SU-DHL-6 (cell line): Measurements from ENCODE around the gene SLC6A7.

Experiments
- H2AFZ ChIP-seq: fragments of 200-600 bp; sonication (generic); 2 replicates; pipeline ENCODE4 v1.6.1; 2014; ENCODE audit warnings: low read depth, mild to moderate bottlenecking, moderate library complexity, mixed read lengths, antibody characterized with exemption, low read length; ENCODE audit not compliant: severe bottlenecking
- H3F3A ChIP-seq: fragments of 200-600 bp; shearing (Covaris generic); 2 replicates; pipeline ENCODE4 v1.6.0; 2016; ENCODE audit warnings: antibody characterized with exemption, mild to moderate bottlenecking; ENCODE audit not compliant: insufficient read depth
- H3K27ac ChIP-seq: fragments of 200-600 bp; sonication (generic); 2 replicates; pipeline ENCODE4 v1.5.1; 2016; ENCODE audit warnings: low read depth, mild to moderate bottlenecking, low read length, moderate library complexity, mixed read lengths
- H3K27me3 ChIP-seq: fragments of 200-600 bp; sonication (generic), shearing (Covaris generic); 2 replicates; pipeline ENCODE4 v1.6.0; 2014; ENCODE audit warnings: mild to moderate bottlenecking, low read length
- H3K36me3 ChIP-seq: fragments of 200-600 bp; sonication (generic); 2 replicates; pipeline ENCODE4 v1.6.1; 2014; ENCODE audit warnings: mild to moderate bottlenecking, low read length, mixed read lengths
- H3K4me2 ChIP-seq: fragments of 300-600, 200-600 bp; shearing (Covaris generic), sonication (generic); 2 replicates; pipeline ENCODE4 v1.6.0; 2014; ENCODE audit warnings: low read length, low read depth, mild to moderate bottlenecking; ENCODE audit not compliant: poor library complexity, severe bottlenecking
- H3K4me3 ChIP-seq: fragments of 200-600 bp; sonication (generic); 2 replicates; pipeline ENCODE4 v1.5.1; 2014; ENCODE audit warnings: antibody characterized with exemption, low read length, mild to moderate bottlenecking, mixed read lengths; ENCODE audit not compliant: insufficient read depth, poor library complexity, severe bottlenecking
- H3K79me2 ChIP-seq: fragments of 200-600 bp; sonication (generic); 2 replicates; pipeline ENCODE4 v1.6.1; 2014; ENCODE audit warnings: mild to moderate bottlenecking, low read length, moderate library complexity; ENCODE audit not compliant: insufficient read depth
- H3K9ac ChIP-seq: fragments of 200-600 bp; sonication (generic); 2 replicates; pipeline ENCODE4 v1.7.0; 2014; ENCODE audit warnings: mild to moderate bottlenecking, low read length
- H3K9me2 ChIP-seq: fragments of 200-600 bp; sonication (generic); replicated peaks from 2 replicates; pipeline ENCODE4 v1.6.1; 2014; ENCODE audit warnings: low read length; ENCODE audit not compliant: insufficient read depth
- H3K9me3 ChIP-seq: fragments of 200-600 bp; sonication (generic); 2 replicates; pipeline ENCODE4 v1.6.1; 2014; ENCODE audit warnings: low read length, mixed read lengths; ENCODE audit not compliant: insufficient read depth
- H4K20me1 ChIP-seq: fragments of 200-600 bp; sonication (generic); 2 replicates; pipeline ENCODE4 v1.6.1; 2014; ENCODE audit warnings: low read depth, mild to moderate bottlenecking, antibody characterized with exemption, low read length, moderate library complexity, mixed read lengths
- CTCF ChIP-seq: fragments of 200-600 bp; sonication (generic); IDR thresholded peaks from one replicate; pipeline ENCODE4 v1.5.1; 2017; ENCODE audit warnings: antibody characterized with exemption, mild to moderate bottlenecking, low read length, moderate library complexity; ENCODE audit not compliant: insufficient read depth, poor library complexity, severe bottlenecking
- EZH2phosphoT487 ChIP-seq: fragments of 200-600 bp; sonication (generic), shearing (Covaris generic); conservative IDR thresholded peaks from 2 replicates; pipeline ENCODE4 v1.6.1; 2018; ENCODE audit warnings: mild to moderate bottlenecking, antibody characterized with exemption, low read length, moderate library complexity, mixed read lengths

SLC6A7 gene

GRCh38 chr5:150144246-150144801 lies 45.5 kb upstream of the SLC6A7 start:
- Histone ChIP-seq H3K4me3 (no peak overlapping the region), H3F3A (no peaks in the 10 kb centered on the region), H3K36me3 (no peaks in the 10 kb centered on the region), H3K9me2 (no peaks in the 10 kb centered on the region), H2AFZ (no peak overlapping the region), H3K27me3 (no peaks in the 10 kb centered on the region), H4K20me1 (no peaks in the 10 kb centered on the region), H3K79me2 (no peaks in the 10 kb centered on the region), H3K9ac (no peak overlapping the region), H3K9me3 (no peaks in the 10 kb centered on the region), H3K27ac (no peak overlapping the region), H3K4me2 (no peak overlapping the region)
- no peak for TF ChIP-seq EZH2phosphoT487
- no peak for TF ChIP-seq CTCF

DNA sequence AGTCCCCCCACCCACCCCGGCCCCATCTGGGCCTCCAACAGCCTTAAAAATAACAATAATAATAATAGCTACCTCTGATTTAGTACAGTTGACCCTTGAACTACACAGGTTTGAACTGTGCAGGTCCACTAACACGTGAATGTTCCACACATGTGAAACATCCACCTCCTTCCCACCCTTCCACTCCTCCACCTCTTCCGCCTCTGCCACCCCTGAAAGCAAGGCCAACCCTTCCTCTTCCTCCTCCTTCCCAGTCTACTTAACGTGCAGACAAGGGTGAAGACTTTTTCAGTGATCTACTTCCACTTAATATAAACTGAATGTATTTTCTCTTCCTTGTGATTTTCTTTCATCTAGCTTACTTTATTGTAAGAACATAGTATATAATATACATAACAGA lies 45.0 kb upstream of the SLC6A7 start:
- Histone ChIP-seq H3K9me2 (no peaks in the 10 kb centered on the region), H3K27ac (no peak overlapping the region), H3K36me3 (no peaks in the 10 kb centered on the region), H3K27me3 (no peaks in the 10 kb centered on the region), H3K9me3 (no peaks in the 10 kb centered on the region), H3F3A (no peaks in the 10 kb centered on the region), H3K9ac (no peak overlapping the region), H2AFZ (no peak overlapping the region), H4K20me1 (no peaks in the 10 kb centered on the region), H3K4me3 (no peak overlapping the region), H3K4me2 (no peak overlapping the region), H3K79me2 (no peaks in the 10 kb centered on the region)
- no peak for TF ChIP-seq EZH2phosphoT487

DNA sequence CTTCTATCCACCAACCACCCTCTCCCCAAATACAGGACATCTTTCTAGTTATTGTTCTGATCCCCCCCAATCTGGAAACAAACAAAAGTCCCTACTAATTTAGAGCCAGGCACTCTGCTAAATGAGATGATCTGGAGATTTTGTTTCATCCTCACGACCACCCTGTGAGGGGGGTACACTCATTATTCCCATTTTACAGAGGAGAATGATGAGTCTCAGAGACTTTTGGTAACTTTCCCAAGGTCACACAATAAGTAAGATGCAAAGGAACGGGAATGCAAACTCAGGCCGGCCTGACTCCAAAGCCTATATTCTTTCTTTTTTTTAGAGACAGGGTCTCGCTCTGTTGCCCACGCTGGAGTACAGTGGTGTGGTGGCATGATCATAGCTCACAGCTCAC lies 43.6 kb upstream of the SLC6A7 start:
- no peaks in the 10 kb centered on the region for H3K9me2 ChIP-seq
- H3K9me3 ChIP-seq, result no peaks in the 10 kb centered on the region
- H2AFZ ChIP-seq, result no peak overlapping the region
- H3K27ac ChIP-seq, result no peak overlapping the region
- no peak overlapping the region for H3K4me3 ChIP-seq
- no peaks in the 10 kb centered on the region for H3F3A ChIP-seq
- no peak overlapping the region for H3K4me2 ChIP-seq
- H3K9ac ChIP-seq, result no peak overlapping the region
- H3K27me3 ChIP-seq, result no peaks in the 10 kb centered on the region
- H3K79me2 ChIP-seq, result no peaks in the 10 kb centered on the region
- no peaks in the 10 kb centered on the region for H3K36me3 ChIP-seq
- TF ChIP-seq CTCF (no peak), EZH2phosphoT487 (no peak)
- H4K20me1 ChIP-seq, result no peaks in the 10 kb centered on the region

DNA sequence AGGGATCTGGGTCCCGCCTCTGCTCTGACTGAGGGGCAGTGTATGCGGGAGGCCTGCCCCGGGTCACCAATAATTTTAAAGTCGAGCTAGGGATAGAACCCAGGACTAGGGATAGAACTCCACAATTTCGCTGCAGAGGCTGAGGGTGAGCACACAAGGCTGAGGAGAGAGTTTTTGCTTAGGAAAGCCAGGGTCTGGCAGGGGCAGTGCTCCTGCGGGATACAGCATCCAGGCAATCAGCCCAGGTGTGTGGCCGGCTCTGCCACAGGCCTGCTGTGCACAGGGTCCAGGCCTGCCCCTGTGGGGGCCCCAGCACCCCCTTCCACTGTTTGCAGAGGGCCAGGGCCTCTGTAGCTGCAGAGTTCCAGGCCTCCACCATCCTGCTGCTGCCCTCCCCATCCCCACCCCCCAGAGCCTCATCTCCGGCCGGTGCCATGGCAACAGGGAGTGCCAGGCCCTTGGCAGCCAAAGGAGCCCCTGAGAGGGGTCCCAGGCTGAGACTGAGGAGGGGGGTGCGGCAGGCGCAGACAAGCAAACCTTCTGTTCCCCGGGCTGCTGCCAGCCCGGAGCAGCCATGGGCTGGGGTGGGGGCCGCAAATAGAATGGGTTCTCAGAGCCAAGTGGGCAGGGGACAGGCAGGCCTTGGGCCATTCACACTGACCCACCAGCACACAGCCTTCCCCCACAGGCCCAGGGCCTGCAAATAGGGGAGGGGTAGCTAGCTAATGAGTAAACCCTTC lies 42.8 kb upstream of the SLC6A7 start:
- Histone ChIP-seq H3K79me2 (no peaks in the 10 kb centered on the region), H3F3A (no peaks in the 10 kb centered on the region), H3K9ac (no peak overlapping the region), H3K9me3 (no peaks in the 10 kb centered on the region), H3K4me3 (no peak overlapping the region), H2AFZ (no peak overlapping the region), H3K4me2 (no peak overlapping the region), H3K27me3 (no peaks in the 10 kb centered on the region), H4K20me1 (no peaks in the 10 kb centered on the region), H3K36me3 (no peaks in the 10 kb centered on the region), H3K27ac (no peak overlapping the region), H3K9me2 (no peaks in the 10 kb centered on the region)
- TF ChIP-seq CTCF, result no peak
- no peak for TF ChIP-seq EZH2phosphoT487
